ENCODE data around the gene ATG16L1. TPM values are rescaled to one million over a fixed set of nuclear protein-coding genes. Genes with fewer than 3 reads are reported as not detected.

The ATG16L1 gene
- total RNA-seq, 1 donor from 2014 or later = 18.3 TPM

GRCh38 chr2:233280114-233280693, 28.7 kb downstream of the ATG16L1 start:
- no peaks in the 10 kb centered on the region for H3K27me3 ChIP-seq (ENCODE audit: control insufficient read depth in 3 of 3, insufficient read depth in 3 of 3, low read length in 3 of 3)
- H3K4me1 ChIP-seq (ENCODE audit: control insufficient read depth in 3 of 3, insufficient read depth in 3 of 3, low read length in 3 of 3) = no peaks in the 10 kb centered on the region
- H3K9ac ChIP-seq (ENCODE audit: low read depth in 1 of 3, low read length in 3 of 3) = no peak overlapping the region
- no peaks in the 10 kb centered on the region for H3K9me3 ChIP-seq (ENCODE audit: control insufficient read depth in 3 of 3, low read length in 3 of 3)
- peaks cover 33 to 76% (median 74%) of the 10 kb centered on the region in 3 donors for H3K36me3 ChIP-seq (ENCODE audit: control insufficient read depth in 3 of 3, insufficient read depth in 3 of 3, low read length in 3 of 3)
- no peak overlapping the region for H3K27ac ChIP-seq (ENCODE audit: low read depth, low read length)
- no peak overlapping the region for H3K4me3 ChIP-seq (ENCODE audit: low read length in 3 of 3)

DNA sequence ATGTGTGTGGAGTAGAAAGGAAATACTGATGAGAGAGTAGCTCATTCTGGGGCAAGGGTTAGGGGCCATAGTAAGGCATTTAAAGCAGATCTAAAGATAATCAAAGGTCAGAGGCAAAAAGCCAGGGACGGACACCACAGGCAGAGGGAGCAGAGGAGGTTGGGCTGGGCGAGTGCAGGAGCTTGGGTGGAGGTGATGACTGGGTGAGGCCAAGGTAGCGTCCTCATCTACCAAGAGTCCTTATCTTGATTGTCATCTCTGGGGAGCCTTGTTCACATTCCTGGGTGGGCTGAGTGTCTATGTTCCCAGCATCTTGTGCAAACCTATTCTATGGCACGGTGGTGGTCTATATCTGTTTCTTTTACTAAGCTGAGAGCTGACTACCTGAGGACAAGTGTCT, 30.1 kb downstream of the ATG16L1 start:
- no peak overlapping the region for H3K9ac ChIP-seq (ENCODE audit: low read depth in 1 of 3, low read length in 3 of 3)
- peaks cover 31 to 70% (median 67%) of the 10 kb centered on the region in 3 donors for H3K36me3 ChIP-seq (ENCODE audit: control insufficient read depth in 3 of 3, insufficient read depth in 3 of 3, low read length in 3 of 3)
- no peak overlapping the region for H3K4me3 ChIP-seq (ENCODE audit: low read length in 3 of 3)
- H3K9me3 ChIP-seq (ENCODE audit: control insufficient read depth in 3 of 3, low read length in 3 of 3) = no peaks in the 10 kb centered on the region
- H3K4me1 ChIP-seq (ENCODE audit: control insufficient read depth in 3 of 3, insufficient read depth in 3 of 3, low read length in 3 of 3) = no peaks in the 10 kb centered on the region
- no peaks in the 10 kb centered on the region for H3K27me3 ChIP-seq (ENCODE audit: control insufficient read depth in 3 of 3, insufficient read depth in 3 of 3, low read length in 3 of 3)
- H3K27ac ChIP-seq (ENCODE audit: low read depth, low read length) = no peak overlapping the region

GRCh38 chr2:233281992-233282603, 30.6 kb downstream of the ATG16L1 start:
- H3K27me3 ChIP-seq (ENCODE audit: control insufficient read depth in 3 of 3, insufficient read depth in 3 of 3, low read length in 3 of 3) = no peaks in the 10 kb centered on the region
- H3K9ac ChIP-seq (ENCODE audit: low read depth in 1 of 3, low read length in 3 of 3) = no peak overlapping the region
- peaks cover 27 to 70% (median 68%) of the 10 kb centered on the region in 3 donors for H3K36me3 ChIP-seq (ENCODE audit: control insufficient read depth in 3 of 3, insufficient read depth in 3 of 3, low read length in 3 of 3)
- no peaks in the 10 kb centered on the region for H3K9me3 ChIP-seq (ENCODE audit: control insufficient read depth in 3 of 3, low read length in 3 of 3)
- no peak overlapping the region for H3K27ac ChIP-seq (ENCODE audit: low read depth, low read length)
- H3K4me3 ChIP-seq (ENCODE audit: low read length in 3 of 3) = no peak overlapping the region
- no peaks in the 10 kb centered on the region for H3K4me1 ChIP-seq (ENCODE audit: control insufficient read depth in 3 of 3, insufficient read depth in 3 of 3, low read length in 3 of 3)

DNA sequence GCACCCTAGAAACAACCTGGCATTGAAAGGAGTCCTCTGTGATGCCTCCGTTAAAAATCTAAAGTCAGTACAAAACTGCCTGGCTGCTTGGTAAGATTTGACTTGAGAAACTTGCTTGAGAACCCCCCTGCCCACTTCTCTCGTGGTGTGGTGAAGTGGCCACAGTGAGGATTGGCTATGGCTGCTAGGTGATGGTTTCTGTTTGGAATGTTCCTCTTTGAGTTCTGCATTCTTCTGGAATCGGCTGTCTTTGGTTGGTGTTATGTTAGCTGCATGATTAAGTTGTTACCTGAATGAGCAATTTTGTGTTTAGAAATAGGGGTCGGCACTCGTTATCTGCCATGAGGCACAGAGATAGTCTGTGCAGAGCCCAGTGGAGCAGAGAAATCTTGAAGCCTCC, 34.4 kb downstream of the ATG16L1 start:
- no peaks in the 10 kb centered on the region for H3K4me1 ChIP-seq (ENCODE audit: control insufficient read depth in 3 of 3, insufficient read depth in 3 of 3, low read length in 3 of 3)
- H3K36me3 ChIP-seq (ENCODE audit: control insufficient read depth in 3 of 3, insufficient read depth in 3 of 3, low read length in 3 of 3) = peaks cover 32 to 70% (median 56%) of the 10 kb centered on the region in 3 donors
- H3K27me3 ChIP-seq (ENCODE audit: control insufficient read depth in 3 of 3, insufficient read depth in 3 of 3, low read length in 3 of 3) = no peaks in the 10 kb centered on the region
- no peak overlapping the region for H3K27ac ChIP-seq (ENCODE audit: low read depth, low read length)
- H3K9me3 ChIP-seq (ENCODE audit: control insufficient read depth in 3 of 3, low read length in 3 of 3) = no peaks in the 10 kb centered on the region
- H3K4me3 ChIP-seq (ENCODE audit: low read length in 3 of 3) = no peak overlapping the region
- no peak overlapping the region for H3K9ac ChIP-seq (ENCODE audit: low read depth in 1 of 3, low read length in 3 of 3)

DNA sequence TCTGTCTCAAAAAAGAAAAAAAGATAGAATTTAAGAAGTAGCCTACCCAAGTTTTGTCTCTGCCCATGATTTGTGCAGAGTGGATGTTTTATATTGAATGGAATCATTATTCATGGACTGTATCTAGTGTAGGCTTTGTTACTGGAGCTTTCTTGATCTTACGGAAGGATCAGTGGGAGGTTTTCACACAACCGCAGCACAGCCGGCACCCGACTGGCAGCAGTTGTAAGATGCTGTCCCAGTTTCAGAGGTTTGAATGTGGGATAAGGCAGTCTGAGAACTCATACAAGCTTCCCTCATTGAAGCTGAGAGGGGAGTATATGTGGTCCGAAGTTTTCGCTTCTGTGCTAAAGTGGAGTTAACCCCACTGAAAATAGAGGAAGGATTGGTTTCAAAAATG, 36.4 kb downstream of the ATG16L1 start:
- H3K36me3 ChIP-seq (ENCODE audit: control insufficient read depth in 3 of 3, insufficient read depth in 3 of 3, low read length in 3 of 3) = peaks cover 52 to 71% (median 56%) of the 10 kb centered on the region in 3 donors
- H3K9ac ChIP-seq (ENCODE audit: low read depth in 1 of 3, low read length in 3 of 3) = no peak overlapping the region
- no peak overlapping the region for H3K4me3 ChIP-seq (ENCODE audit: low read length in 3 of 3)
- no peaks in the 10 kb centered on the region for H3K27me3 ChIP-seq (ENCODE audit: control insufficient read depth in 3 of 3, insufficient read depth in 3 of 3, low read length in 3 of 3)
- no peaks in the 10 kb centered on the region for H3K9me3 ChIP-seq (ENCODE audit: control insufficient read depth in 3 of 3, low read length in 3 of 3)
- no peaks in the 10 kb centered on the region for H3K4me1 ChIP-seq (ENCODE audit: control insufficient read depth in 3 of 3, insufficient read depth in 3 of 3, low read length in 3 of 3)
- no peak overlapping the region for H3K27ac ChIP-seq (ENCODE audit: low read depth, low read length)

DNA sequence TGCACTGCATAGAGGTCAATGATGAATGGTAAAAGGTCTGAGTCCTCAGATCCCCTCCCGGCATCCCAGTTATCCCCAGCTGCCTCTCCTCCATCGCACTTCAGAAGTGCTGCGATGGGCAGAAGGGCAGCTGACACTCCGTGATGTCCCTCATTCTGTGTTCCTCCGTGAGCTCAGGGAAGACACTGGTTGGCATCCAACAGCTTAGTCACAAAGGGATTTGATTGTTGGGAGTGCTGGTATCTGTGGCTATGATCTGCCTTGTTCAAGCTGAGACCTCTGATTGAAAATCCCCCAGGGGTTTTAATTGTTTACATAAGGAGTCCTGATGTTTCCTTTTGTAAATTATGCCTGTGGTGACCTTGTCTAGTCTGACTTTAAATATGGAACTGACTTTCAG, 37.2 kb downstream of the ATG16L1 start:
- H3K9me3 ChIP-seq (ENCODE audit: control insufficient read depth in 3 of 3, low read length in 3 of 3) = no peaks in the 10 kb centered on the region
- H3K4me3 ChIP-seq (ENCODE audit: low read length in 3 of 3) = no peak overlapping the region
- H3K4me1 ChIP-seq (ENCODE audit: control insufficient read depth in 3 of 3, insufficient read depth in 3 of 3, low read length in 3 of 3) = no peaks in the 10 kb centered on the region
- H3K9ac ChIP-seq (ENCODE audit: low read depth in 1 of 3, low read length in 3 of 3) = no peak overlapping the region
- no peaks in the 10 kb centered on the region for H3K27me3 ChIP-seq (ENCODE audit: control insufficient read depth in 3 of 3, insufficient read depth in 3 of 3, low read length in 3 of 3)
- no peak overlapping the region for H3K27ac ChIP-seq (ENCODE audit: low read depth, low read length)
- peaks cover 60 to 76% (median 62%) of the 10 kb centered on the region in 3 donors for H3K36me3 ChIP-seq (ENCODE audit: control insufficient read depth in 3 of 3, insufficient read depth in 3 of 3, low read length in 3 of 3)

GRCh38 chr2:233289648-233290047, 38.2 kb downstream of the ATG16L1 start:
- Histone ChIP-seq H3K9me3 (ENCODE audit: control insufficient read depth in 3 of 3, low read length in 3 of 3) (no peaks in the 10 kb centered on the region), H3K4me1 (ENCODE audit: control insufficient read depth in 3 of 3, insufficient read depth in 3 of 3, low read length in 3 of 3) (no peaks in the 10 kb centered on the region), H3K36me3 (ENCODE audit: control insufficient read depth in 3 of 3, insufficient read depth in 3 of 3, low read length in 3 of 3) (peaks cover 69 to 83% (median 71%) of the 10 kb centered on the region in 3 donors), H3K9ac (ENCODE audit: low read depth in 1 of 3, low read length in 3 of 3) (no peak overlapping the region), H3K27me3 (ENCODE audit: control insufficient read depth in 3 of 3, insufficient read depth in 3 of 3, low read length in 3 of 3) (no peaks in the 10 kb centered on the region), H3K4me3 (ENCODE audit: low read length in 3 of 3) (no peak overlapping the region), H3K27ac (ENCODE audit: low read depth, low read length) (no peak overlapping the region)

- Histone ChIP-seq H3K36me3 (ENCODE audit: control insufficient read depth in 3 of 3, insufficient read depth in 3 of 3, low read length in 3 of 3) (peaks cover 70 to 83% (median 70%) of the 10 kb centered on the region in 3 donors), H3K4me3 (ENCODE audit: low read length in 3 of 3) (no peak overlapping the region), H3K4me1 (ENCODE audit: control insufficient read depth in 3 of 3, insufficient read depth in 3 of 3, low read length in 3 of 3) (no peaks in the 10 kb centered on the region), H3K27ac (ENCODE audit: low read depth, low read length) (no peak overlapping the region), H3K27me3 (ENCODE audit: control insufficient read depth in 3 of 3, insufficient read depth in 3 of 3, low read length in 3 of 3) (no peaks in the 10 kb centered on the region), H3K9ac (ENCODE audit: low read depth in 1 of 3, low read length in 3 of 3) (no peak overlapping the region), H3K9me3 (ENCODE audit: control insufficient read depth in 3 of 3, low read length in 3 of 3) (no peaks in the 10 kb centered on the region)
Observed at GRCh38 chr2:233290051-233290845, 38.8 kb downstream of the ATG16L1 start.

DNA sequence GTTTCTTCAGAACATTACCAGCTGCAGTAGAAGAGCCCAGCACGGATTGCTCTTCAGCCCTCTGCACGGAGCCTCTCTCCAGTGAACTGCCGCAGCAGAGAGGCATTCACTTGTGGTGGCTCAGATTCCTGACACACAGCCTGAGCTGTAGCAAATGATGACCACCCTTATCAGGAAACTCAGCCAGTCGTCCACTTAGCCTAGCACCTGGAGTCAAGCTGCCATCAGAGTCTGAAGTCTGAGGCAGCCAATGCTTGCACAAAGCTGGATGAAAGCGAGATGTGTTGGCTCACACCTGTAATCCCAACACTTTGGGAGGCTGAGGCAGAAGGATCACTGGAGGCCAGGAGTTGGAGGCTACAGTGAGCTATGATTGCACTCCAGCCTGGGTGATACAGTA, 44.4 kb downstream of the ATG16L1 start:
- H3K36me3 ChIP-seq (ENCODE audit: control insufficient read depth in 3 of 3, insufficient read depth in 3 of 3, low read length in 3 of 3) = peaks cover 51 to 54% (median 52%) of the 10 kb centered on the region in 3 donors
- H3K9ac ChIP-seq (ENCODE audit: low read depth in 1 of 3, low read length in 3 of 3) = no peak overlapping the region
- no peaks in the 10 kb centered on the region for H3K27me3 ChIP-seq (ENCODE audit: control insufficient read depth in 3 of 3, insufficient read depth in 3 of 3, low read length in 3 of 3)
- no peak overlapping the region for H3K27ac ChIP-seq (ENCODE audit: low read depth, low read length)
- no peaks in the 10 kb centered on the region for H3K4me1 ChIP-seq (ENCODE audit: control insufficient read depth in 3 of 3, insufficient read depth in 3 of 3, low read length in 3 of 3)
- no peak overlapping the region for H3K4me3 ChIP-seq (ENCODE audit: low read length in 3 of 3)
- H3K9me3 ChIP-seq (ENCODE audit: control insufficient read depth in 3 of 3, low read length in 3 of 3) = no peaks in the 10 kb centered on the region

GRCh38 chr2:233297076-233297475, 45.6 kb downstream of the ATG16L1 start:
- no peak overlapping the region for H3K27ac ChIP-seq (ENCODE audit: low read depth, low read length)
- H3K9ac ChIP-seq (ENCODE audit: low read depth in 1 of 3, low read length in 3 of 3) = no peak overlapping the region
- no peaks in the 10 kb centered on the region for H3K9me3 ChIP-seq (ENCODE audit: control insufficient read depth in 3 of 3, low read length in 3 of 3)
- peaks cover 39 to 42% (median 40%) of the 10 kb centered on the region in 3 donors for H3K36me3 ChIP-seq (ENCODE audit: control insufficient read depth in 3 of 3, insufficient read depth in 3 of 3, low read length in 3 of 3)
- no peaks in the 10 kb centered on the region for H3K27me3 ChIP-seq (ENCODE audit: control insufficient read depth in 3 of 3, insufficient read depth in 3 of 3, low read length in 3 of 3)
- no peak overlapping the region for H3K4me3 ChIP-seq (ENCODE audit: low read length in 3 of 3)
- no peaks in the 10 kb centered on the region for H3K4me1 ChIP-seq (ENCODE audit: control insufficient read depth in 3 of 3, insufficient read depth in 3 of 3, low read length in 3 of 3)

Data from skeletal muscle tissue (tissue), 4 donors.